ENCODE measurements around the gene KSR1.

DNA sequence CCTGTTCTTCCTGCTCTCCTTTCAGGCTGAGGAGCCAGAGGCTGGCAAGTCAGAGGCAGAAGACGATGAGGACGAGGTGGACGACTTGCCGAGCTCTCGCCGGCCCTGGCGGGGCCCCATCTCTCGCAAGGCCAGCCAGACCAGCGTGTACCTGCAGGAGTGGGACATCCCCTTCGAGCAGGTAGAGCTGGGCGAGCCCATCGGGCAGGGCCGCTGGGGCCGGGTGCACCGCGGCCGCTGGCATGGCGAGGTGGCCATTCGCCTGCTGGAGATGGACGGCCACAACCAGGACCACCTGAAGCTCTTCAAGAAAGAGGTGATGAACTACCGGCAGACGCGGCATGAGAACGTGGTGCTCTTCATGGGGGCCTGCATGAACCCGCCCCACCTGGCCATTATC is 149.2 kb downstream of the KSR1 start:
- TF ChIP-seq, protein P1, sequence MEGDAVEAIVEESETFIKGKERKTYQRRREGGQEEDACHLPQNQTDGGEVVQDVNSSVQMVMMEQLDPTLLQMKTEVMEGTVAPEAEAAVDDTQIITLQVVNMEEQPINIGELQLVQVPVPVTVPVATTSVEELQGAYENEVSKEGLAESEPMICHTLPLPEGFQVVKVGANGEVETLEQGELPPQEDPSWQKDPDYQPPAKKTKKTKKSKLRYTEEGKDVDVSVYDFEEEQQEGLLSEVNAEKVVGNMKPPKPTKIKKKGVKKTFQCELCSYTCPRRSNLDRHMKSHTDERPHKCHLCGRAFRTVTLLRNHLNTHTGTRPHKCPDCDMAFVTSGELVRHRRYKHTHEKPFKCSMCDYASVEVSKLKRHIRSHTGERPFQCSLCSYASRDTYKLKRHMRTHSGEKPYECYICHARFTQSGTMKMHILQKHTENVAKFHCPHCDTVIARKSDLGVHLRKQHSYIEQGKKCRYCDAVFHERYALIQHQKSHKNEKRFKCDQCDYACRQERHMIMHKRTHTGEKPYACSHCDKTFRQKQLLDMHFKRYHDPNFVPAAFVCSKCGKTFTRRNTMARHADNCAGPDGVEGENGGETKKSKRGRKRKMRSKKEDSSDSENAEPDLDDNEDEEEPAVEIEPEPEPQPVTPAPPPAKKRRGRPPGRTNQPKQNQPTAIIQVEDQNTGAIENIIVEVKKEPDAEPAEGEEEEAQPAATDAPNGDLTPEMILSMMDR (IDR thresholded peaks at IDR 0.05): no peak
- TF ChIP-seq POLR2AphosphoS5 (IDR thresholded peaks at IDR 0.05) (no peak), POLR2A (IDR thresholded peaks at IDR 0.05) (no peak)
